ENCODE results near the gene PSMG3.

PSMG3 gene

GRCh38 chr7:1549357-1550004 is 20.4 kb downstream of the PSMG3 start:
- TF ChIP-seq BACH2 (CRISPR knock-in tag; IDR thresholded peaks at IDR 0.05; ENCODE audit: borderline replicate concordance), result no peak
- TF ChIP-seq CREB5 (CRISPR knock-in tag; IDR thresholded peaks at IDR 0.05; ENCODE audit: low read depth), result no peak
- TF ChIP-seq TSHZ2 (CRISPR knock-in tag; IDR thresholded peaks at IDR 0.05), result no peak
- no peak for TF ChIP-seq ZNF70 (CRISPR knock-in tag; IDR thresholded peaks at IDR 0.05)
- no peak for TF ChIP-seq GLIS3 (CRISPR knock-in tag; IDR thresholded peaks at IDR 0.05)
- TF ChIP-seq ZFP3 (CRISPR knock-in tag; IDR thresholded peaks at IDR 0.05), result no peak
- TF ChIP-seq SNAI2 (CRISPR knock-in tag; IDR thresholded peaks at IDR 0.05), result no peak
- no peak for TF ChIP-seq CSDC2 (CRISPR knock-in tag; IDR thresholded peaks at IDR 0.05)
- TF ChIP-seq CSRNP3 (CRISPR knock-in tag; IDR thresholded peaks at IDR 0.05), result no peak
- TF ChIP-seq ZFP30 (CRISPR knock-in tag; IDR thresholded peaks at IDR 0.05), result no peak
- no peak for TF ChIP-seq ISL1 (CRISPR knock-in tag; IDR thresholded peaks at IDR 0.05)
- no peak for TF ChIP-seq TOX (CRISPR knock-in tag; IDR thresholded peaks at IDR 0.05; ENCODE audit: borderline replicate concordance)
- no peak for TF ChIP-seq PPARA (CRISPR knock-in tag; IDR thresholded peaks at IDR 0.05; ENCODE audit: borderline replicate concordance)
- no peak for TF ChIP-seq POU6F1 (CRISPR knock-in tag; IDR thresholded peaks at IDR 0.05; ENCODE audit: borderline replicate concordance, low read depth)
- no peak for TF ChIP-seq ZC3H10 (CRISPR knock-in tag; IDR thresholded peaks at IDR 0.05)
- TF ChIP-seq OSR1 (CRISPR knock-in tag; IDR thresholded peaks at IDR 0.05), result no peak
- ATAC-seq, result no peak

- no peak for ATAC-seq
- TF ChIP-seq ESRRG (CRISPR knock-in tag; IDR thresholded peaks at IDR 0.05) (no peak), ZFP3 (CRISPR knock-in tag; IDR thresholded peaks at IDR 0.05) (no peak), SNAI2 (CRISPR knock-in tag; IDR thresholded peaks at IDR 0.05) (no peak), CREB5 (CRISPR knock-in tag; IDR thresholded peaks at IDR 0.05; ENCODE audit: low read depth) (no peak), ARNTL (CRISPR knock-in tag; IDR thresholded peaks at IDR 0.05; ENCODE audit: borderline replicate concordance, low read depth) (no peak)
Observed at GRCh38 chr7:1548944-1549343, 20.9 kb downstream of the PSMG3 start.

GRCh38 chr7:1548438-1548831 is 21.4 kb downstream of the PSMG3 start:
- TF ChIP-seq ZFP3 (CRISPR knock-in tag; IDR thresholded peaks at IDR 0.05) (no peak), ARNTL (CRISPR knock-in tag; IDR thresholded peaks at IDR 0.05; ENCODE audit: borderline replicate concordance, low read depth) (no peak), PATZ1 (CRISPR knock-in tag; IDR thresholded peaks at IDR 0.05; ENCODE audit: borderline replicate concordance) (no peak), SNAI2 (CRISPR knock-in tag; IDR thresholded peaks at IDR 0.05) (no peak), POU6F1 (CRISPR knock-in tag; IDR thresholded peaks at IDR 0.05; ENCODE audit: borderline replicate concordance, low read depth) (no peak), BACH2 (CRISPR knock-in tag; IDR thresholded peaks at IDR 0.05; ENCODE audit: borderline replicate concordance) (no peak), ZNF70 (CRISPR knock-in tag; IDR thresholded peaks at IDR 0.05) (no peak), CSDC2 (CRISPR knock-in tag; IDR thresholded peaks at IDR 0.05) (no peak), PPARA (CRISPR knock-in tag; IDR thresholded peaks at IDR 0.05; ENCODE audit: borderline replicate concordance) (no peak), ZNF8 (CRISPR knock-in tag; IDR thresholded peaks at IDR 0.05) (no peak)
- peak; percentile 8; the same call in 1 of the 3 replicates for ATAC-seq

Data from SK-N-SH treated with all-trans-retinoic acid at 6 μM for 48 hours (cell line).